Measurements from ENCODE around the gene ADAMTSL3.
"Not testable (repeated sequence)": the region's sequence is repeated elsewhere in the genome, so short reads cannot be mapped to it uniquely, and the experiment has no call there.

Gene ADAMTSL3

GRCh38 chr15:84046064-84046637 is 392.2 kb downstream of the ADAMTSL3 start:
- no peak for DNase-seq

GRCh38 chr15:84049480-84049879 is 395.6 kb downstream of the ADAMTSL3 start:
- not testable (repeated sequence) for DNase-seq

GRCh38 chr15:84050076-84050475 is 396.2 kb downstream of the ADAMTSL3 start:
- DNase-seq, result no peak

GRCh38 chr15:84051146-84051545 is 397.2 kb downstream of the ADAMTSL3 start:
- not testable (repeated sequence) for DNase-seq

- not testable (repeated sequence) for DNase-seq
These were observed 400.6 kb downstream of the ADAMTSL3 start for GRCh38 chr15:84054544-84054943.

- no peak for DNase-seq
These were observed 403.9 kb downstream of the ADAMTSL3 start for GRCh38 chr15:84057714-84058331.

GRCh38 chr15:84063674-84064073 is 409.8 kb downstream of the ADAMTSL3 start:
- DNase-seq, result not testable (repeated sequence)

- not testable (repeated sequence) for DNase-seq
These were observed 414.8 kb downstream of the ADAMTSL3 start for GRCh38 chr15:84068674-84069073.

- not testable (repeated sequence) for DNase-seq
These were observed 424.1 kb downstream of the ADAMTSL3 start for GRCh38 chr15:84078038-84078437.

GRCh38 chr15:84079325-84079884 is 425.5 kb downstream of the ADAMTSL3 start:
- DNase-seq, result not testable (repeated sequence)

- DNase-seq, result peak; percentile 68 to 75
These were observed 426.2 kb downstream of the ADAMTSL3 start for GRCh38 chr15:84079885-84080777.

GRCh38 chr15:84080778-84081084 is 426.8 kb downstream of the ADAMTSL3 start:
- DNase-seq, result not testable (repeated sequence)

GRCh38 chr15:84081391-84082168 is 427.7 kb downstream of the ADAMTSL3 start:
- no peak for DNase-seq

- DNase-seq, result no peak
These were observed 428.8 kb downstream of the ADAMTSL3 start for GRCh38 chr15:84082739-84083138.

GRCh38 chr15:84086071-84086470 is 432.1 kb downstream of the ADAMTSL3 start:
- DNase-seq, result not testable (repeated sequence)
